OCI-LY7 (cell line): ENCODE measurements around the gene GBA3. TPM values are rescaled to one million over a fixed set of nuclear protein-coding genes. Genes with fewer than 3 reads are reported as not detected.

Experiments used
- BruUV-seq: library from RNA; stranded (reverse); fragments of 400-500 nt; replicated peaks from 2 replicates; lab custom pipeline; 2021; lab: Mats Ljungman, UMichigan
- CTCF ChIA-PET: fragments of 300-600 bp; sonication (Branson Sonifier 250); formaldehyde crosslinking; loops from one replicate; lab custom pipeline; 2022; ENCODE audit warnings: antibody characterized with exemption; ENCODE audit not compliant: unreplicated experiment; lab: Charles Lee
- POLR2A ChIA-PET: fragments of 300-600 bp; sonication (Branson Sonifier 250); formaldehyde crosslinking; loops from one replicate; lab custom pipeline; 2022; ENCODE audit warnings: antibody characterized with exemption; lab: Charles Lee
- DNase-seq: peaks from one replicate; pipeline ENCODE4 v3.0.0-alpha.2; 2015; ENCODE audit warnings: low spot score
- H2AFZ ChIP-seq: fragments of 200-600 bp; sonication (generic), shearing (Covaris generic); 2 replicates; pipeline ENCODE4 v1.6.1; 2014; ENCODE audit warnings: mild to moderate bottlenecking, antibody characterized with exemption, low read length, moderate library complexity
- H3K27ac ChIP-seq: fragments of 200-600 bp; sonication (generic); 2 replicates; pipeline ENCODE4 v1.5.1; 2014; ENCODE audit warnings: mixed run types, low read depth, mild to moderate bottlenecking, moderate library complexity, low read length, inconsistent platforms; ENCODE audit not compliant: poor library complexity, severe bottlenecking
- H3K36me3 ChIP-seq: fragments of 200-600 bp; sonication (generic); 2 replicates; pipeline ENCODE4 v1.6.1; 2014; ENCODE audit warnings: mild to moderate bottlenecking, antibody characterized with exemption, low read length, moderate library complexity, mixed read lengths; ENCODE audit not compliant: insufficient read depth
- H3K4me1 ChIP-seq: fragments of 200-600 bp; sonication (generic); 2 replicates; pipeline ENCODE4 v1.5.1; 2014; ENCODE audit warnings: mild to moderate bottlenecking, low read length; ENCODE audit not compliant: insufficient read depth, poor library complexity, severe bottlenecking
- H3K4me2 ChIP-seq: fragments of 200-600 bp; sonication (generic); 2 replicates; pipeline ENCODE4 v1.6.1; 2014; ENCODE audit warnings: mild to moderate bottlenecking, low read length
- H3K4me3 ChIP-seq: fragments of 200-600 bp; sonication (generic); 2 replicates; pipeline ENCODE4 v1.5.1; 2014; ENCODE audit warnings: mild to moderate bottlenecking, low read depth, low read length; ENCODE audit not compliant: poor library complexity, severe bottlenecking
- H3K79me2 ChIP-seq: fragments of 200-600 bp; sonication (generic); 2 replicates; pipeline ENCODE4 v1.6.1; 2016; ENCODE audit warnings: low read depth, mild to moderate bottlenecking, low read length, moderate library complexity, mixed read lengths; ENCODE audit not compliant: insufficient read depth
- H3K9me2 ChIP-seq: fragments of 200-600 bp; sonication (generic); 2 replicates; pipeline ENCODE4 v1.6.1; 2016; ENCODE audit warnings: mild to moderate bottlenecking, low read length, mixed read lengths; ENCODE audit not compliant: insufficient read depth
- H3K9me3 ChIP-seq: fragments of 200-600 bp; sonication (generic); 2 replicates; pipeline ENCODE4 v1.6.1; 2014; ENCODE audit warnings: mild to moderate bottlenecking, mixed run types, low read length, mixed read lengths
- H4K20me1 ChIP-seq: fragments of 200-600 bp; sonication (generic); 2 replicates; pipeline ENCODE4 v1.6.1; 2014; ENCODE audit warnings: mild to moderate bottlenecking, antibody characterized with exemption, low read length, moderate library complexity, mixed read lengths; ENCODE audit not compliant: insufficient read depth
- EZH2phosphoT487 ChIP-seq: fragments of 200-600 bp; sonication (generic); IDR thresholded peaks from 2 replicates; pipeline ENCODE4 v1.6.1; 2018; ENCODE audit warnings: low read depth, borderline replicate concordance, mild to moderate bottlenecking, mixed run types, antibody characterized with exemption, low read length, moderate library complexity, mixed read lengths
- intact Hi-C: fragments of 100-400 bp; cut with micrococcal nuclease; formaldehyde crosslinking; loops from one replicate; pipeline ENCODE4 v1.10.0; 2022; ENCODE audit not compliant: unreplicated experiment
- total RNA-seq, 2 experiments: library from RNA; depleted of rRNA in 1 of 2; stranded (reverse); fragments of >200 nt in 1 of 2; shearing (Covaris generic) in 1 of 2; gene quantifications; 2 replicates each; pipeline ENCODE4 v1.2.3, GENCODE V29; 2014 to 2022
- TF ChIP-seq, protein P1 (sequence below): fragments of 200-600 bp; sonication (generic); conservative IDR thresholded peaks from 2 replicates; pipeline ENCODE4 v1.5.1; 2014; ENCODE audit warnings: mild to moderate bottlenecking, antibody characterized with exemption, low read length, moderate library complexity, mixed read lengths

The GBA3 gene
- total RNA-seq, 2 experiments from 2014 or later: not detected

DNA sequence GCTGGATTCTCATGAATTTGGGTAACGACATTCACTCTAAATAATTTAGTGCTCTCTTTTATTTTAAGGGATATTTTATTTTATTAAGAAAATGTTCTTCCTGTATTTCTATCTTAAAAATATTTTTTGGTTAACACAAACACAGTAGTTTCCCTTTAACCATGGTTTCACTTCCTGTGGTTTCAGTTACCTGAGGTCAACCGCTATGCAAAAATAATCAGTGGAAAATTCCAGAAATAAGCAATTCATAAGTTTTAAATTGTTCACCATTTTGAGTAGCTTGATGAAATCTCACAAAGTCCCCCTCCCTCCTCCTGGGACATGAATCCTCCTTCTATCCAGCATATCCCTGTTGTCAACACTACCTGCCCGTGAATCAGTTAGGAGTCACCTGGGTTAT is 71.4 kb downstream of the GBA3 start:
- Histone ChIP-seq H3K4me3 (no peak overlapping the region), H3K9me2 (no peaks in the 10 kb centered on the region), H3K9me3 (no peaks in the 10 kb centered on the region), H2AFZ (no peak overlapping the region), H3K4me1 (peaks cover 6% of the 10 kb centered on the region), H4K20me1 (no peaks in the 10 kb centered on the region), H3K27ac (no peak overlapping the region), H3K4me2 (no peak overlapping the region), H3K36me3 (no peaks in the 10 kb centered on the region), H3K79me2 (no peaks in the 10 kb centered on the region)
- POLR2A ChIA-PET: interaction anchor here (0.6 kb wide), 1 partner anchor 881 kb away, joined by 3 read pairs; no protein-coding TSS in a partner anchor
- no peak for DNase-seq
- no peak for TF ChIP-seq EZH2phosphoT487
- TF ChIP-seq, protein P1, sequence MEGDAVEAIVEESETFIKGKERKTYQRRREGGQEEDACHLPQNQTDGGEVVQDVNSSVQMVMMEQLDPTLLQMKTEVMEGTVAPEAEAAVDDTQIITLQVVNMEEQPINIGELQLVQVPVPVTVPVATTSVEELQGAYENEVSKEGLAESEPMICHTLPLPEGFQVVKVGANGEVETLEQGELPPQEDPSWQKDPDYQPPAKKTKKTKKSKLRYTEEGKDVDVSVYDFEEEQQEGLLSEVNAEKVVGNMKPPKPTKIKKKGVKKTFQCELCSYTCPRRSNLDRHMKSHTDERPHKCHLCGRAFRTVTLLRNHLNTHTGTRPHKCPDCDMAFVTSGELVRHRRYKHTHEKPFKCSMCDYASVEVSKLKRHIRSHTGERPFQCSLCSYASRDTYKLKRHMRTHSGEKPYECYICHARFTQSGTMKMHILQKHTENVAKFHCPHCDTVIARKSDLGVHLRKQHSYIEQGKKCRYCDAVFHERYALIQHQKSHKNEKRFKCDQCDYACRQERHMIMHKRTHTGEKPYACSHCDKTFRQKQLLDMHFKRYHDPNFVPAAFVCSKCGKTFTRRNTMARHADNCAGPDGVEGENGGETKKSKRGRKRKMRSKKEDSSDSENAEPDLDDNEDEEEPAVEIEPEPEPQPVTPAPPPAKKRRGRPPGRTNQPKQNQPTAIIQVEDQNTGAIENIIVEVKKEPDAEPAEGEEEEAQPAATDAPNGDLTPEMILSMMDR: no peak
- intact Hi-C loops: no loop called here
- BruUV-seq: no TSS peak
- CTCF ChIA-PET: no interaction called here

DNA sequence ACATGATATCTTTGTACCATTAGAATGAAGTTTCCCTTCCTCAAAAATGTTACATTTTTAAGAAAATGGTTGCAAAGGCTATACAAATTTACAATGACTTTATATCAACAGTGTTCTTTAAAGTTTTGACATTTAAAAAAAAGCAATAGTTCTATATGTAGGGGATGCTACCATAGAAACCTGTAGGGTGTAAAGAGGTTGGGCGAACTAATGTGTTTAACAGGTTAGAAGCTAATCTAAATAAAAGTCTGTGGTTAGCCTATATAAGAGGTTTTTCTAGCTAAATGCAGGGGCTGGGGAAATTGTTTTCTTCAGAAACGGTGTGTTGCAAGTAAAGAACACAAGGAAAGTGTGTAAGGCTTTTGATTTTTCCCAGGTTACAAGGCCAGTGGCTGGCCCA is 73.3 kb downstream of the GBA3 start:
- Histone ChIP-seq H3K4me1 (peaks cover 6% of the 10 kb centered on the region), H3K9me2 (no peaks in the 10 kb centered on the region), H2AFZ (no peak overlapping the region), H3K4me2 (no peak overlapping the region), H3K4me3 (no peak overlapping the region), H3K27ac (no peak overlapping the region), H4K20me1 (no peaks in the 10 kb centered on the region), H3K9me3 (no peaks in the 10 kb centered on the region), H3K79me2 (no peaks in the 10 kb centered on the region), H3K36me3 (no peaks in the 10 kb centered on the region)
- no peak for TF ChIP-seq EZH2phosphoT487
- TF ChIP-seq, protein P1: no peak
- ChIA-PET CTCF (no interaction called here), POLR2A (no interaction called here)
- no TSS peak for BruUV-seq
- no peak for DNase-seq
- intact Hi-C loops: no loop called here

DNA sequence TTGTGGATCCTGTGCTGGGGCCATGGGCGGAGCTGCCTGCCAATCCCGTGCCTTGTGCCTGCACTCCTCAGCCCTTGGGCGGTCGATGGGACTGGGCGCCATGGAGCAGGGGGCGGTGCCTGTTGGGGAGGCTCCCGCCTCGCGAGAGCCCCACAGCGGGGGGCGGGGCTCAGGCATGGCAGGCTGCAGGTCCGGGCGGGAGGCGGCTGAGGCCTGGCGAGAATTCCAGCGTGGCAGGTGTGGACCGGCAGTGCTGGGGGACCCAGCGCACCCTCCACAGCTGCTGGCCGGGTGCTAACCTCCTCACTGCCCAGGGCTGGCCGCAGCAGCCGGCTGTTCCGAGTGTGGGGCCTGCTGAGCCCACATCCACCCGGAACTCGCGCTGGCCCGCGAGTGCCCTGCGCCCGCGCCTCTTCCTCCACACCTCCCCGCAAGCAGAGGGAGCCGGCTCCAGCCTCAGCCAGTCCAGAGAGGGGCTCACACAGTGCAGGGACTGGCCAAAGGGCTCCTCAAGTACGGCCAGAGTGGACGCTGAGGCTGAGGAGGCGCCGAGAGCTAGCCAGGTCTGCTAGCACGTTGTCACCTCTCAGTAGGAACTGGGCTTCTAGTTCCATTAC is 85.9 kb downstream of the GBA3 start:
- no peaks in the 10 kb centered on the region for H3K79me2 ChIP-seq
- H3K4me3 ChIP-seq: no peak overlapping the region
- intact Hi-C loops: no loop called here
- H3K4me2 ChIP-seq: no peak overlapping the region
- H3K9me3 ChIP-seq: no peaks in the 10 kb centered on the region
- H3K4me1 ChIP-seq: no peaks in the 10 kb centered on the region
- H3K27ac ChIP-seq: no peak overlapping the region
- H3K9me2 ChIP-seq: no peaks in the 10 kb centered on the region
- DNase-seq: no peak
- ChIA-PET CTCF (no interaction called here), POLR2A (interaction anchor here (0.6 kb wide), 2 partner anchors 174 to 403 kb away, joined by 3 read pairs; no protein-coding TSS in a partner anchor)
- H3K36me3 ChIP-seq: no peaks in the 10 kb centered on the region
- BruUV-seq: no TSS peak
- no peak overlapping the region for H2AFZ ChIP-seq
- TF ChIP-seq, protein P1: no peak
- TF ChIP-seq EZH2phosphoT487: no peak
- no peaks in the 10 kb centered on the region for H4K20me1 ChIP-seq
